ENCODE data around the gene GRM1.

DNA sequence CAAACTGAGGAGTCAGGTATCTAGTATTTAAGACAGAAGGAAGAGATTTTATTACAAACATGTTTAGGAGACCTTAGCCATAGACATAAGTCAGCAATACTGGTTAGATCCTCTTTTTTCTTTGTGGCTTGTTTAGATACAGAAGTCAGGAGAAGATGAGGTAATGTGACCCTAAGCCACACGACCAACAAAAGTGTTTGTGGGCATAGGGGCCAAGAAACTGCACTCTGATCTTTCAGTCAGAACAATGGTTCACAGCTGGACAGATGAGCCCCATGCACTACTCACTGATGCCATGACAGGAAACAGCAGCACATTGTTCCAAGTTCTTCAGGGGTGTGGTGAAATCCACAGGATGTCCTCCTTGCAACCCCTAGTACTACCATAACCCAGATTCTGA lies 276.2 kb downstream of the GRM1 start:
- TF ChIP-seq, protein P1, sequence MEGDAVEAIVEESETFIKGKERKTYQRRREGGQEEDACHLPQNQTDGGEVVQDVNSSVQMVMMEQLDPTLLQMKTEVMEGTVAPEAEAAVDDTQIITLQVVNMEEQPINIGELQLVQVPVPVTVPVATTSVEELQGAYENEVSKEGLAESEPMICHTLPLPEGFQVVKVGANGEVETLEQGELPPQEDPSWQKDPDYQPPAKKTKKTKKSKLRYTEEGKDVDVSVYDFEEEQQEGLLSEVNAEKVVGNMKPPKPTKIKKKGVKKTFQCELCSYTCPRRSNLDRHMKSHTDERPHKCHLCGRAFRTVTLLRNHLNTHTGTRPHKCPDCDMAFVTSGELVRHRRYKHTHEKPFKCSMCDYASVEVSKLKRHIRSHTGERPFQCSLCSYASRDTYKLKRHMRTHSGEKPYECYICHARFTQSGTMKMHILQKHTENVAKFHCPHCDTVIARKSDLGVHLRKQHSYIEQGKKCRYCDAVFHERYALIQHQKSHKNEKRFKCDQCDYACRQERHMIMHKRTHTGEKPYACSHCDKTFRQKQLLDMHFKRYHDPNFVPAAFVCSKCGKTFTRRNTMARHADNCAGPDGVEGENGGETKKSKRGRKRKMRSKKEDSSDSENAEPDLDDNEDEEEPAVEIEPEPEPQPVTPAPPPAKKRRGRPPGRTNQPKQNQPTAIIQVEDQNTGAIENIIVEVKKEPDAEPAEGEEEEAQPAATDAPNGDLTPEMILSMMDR (IDR thresholded peaks at IDR 0.05; ENCODE audit: insufficient read depth, low read length), result no peak
- no peak; the same call in 1 of the 2 replicates for TF ChIP-seq POLR2AphosphoS5 (IDR thresholded peaks at IDR 0.05; ENCODE audit: low read depth)
- TF ChIP-seq SPI1 (IDR thresholded peaks at IDR 0.05; ENCODE audit: borderline replicate concordance, low read depth), result peak; percentile 21; the same call in 1 of the 2 replicates
- TF ChIP-seq, protein P2, sequence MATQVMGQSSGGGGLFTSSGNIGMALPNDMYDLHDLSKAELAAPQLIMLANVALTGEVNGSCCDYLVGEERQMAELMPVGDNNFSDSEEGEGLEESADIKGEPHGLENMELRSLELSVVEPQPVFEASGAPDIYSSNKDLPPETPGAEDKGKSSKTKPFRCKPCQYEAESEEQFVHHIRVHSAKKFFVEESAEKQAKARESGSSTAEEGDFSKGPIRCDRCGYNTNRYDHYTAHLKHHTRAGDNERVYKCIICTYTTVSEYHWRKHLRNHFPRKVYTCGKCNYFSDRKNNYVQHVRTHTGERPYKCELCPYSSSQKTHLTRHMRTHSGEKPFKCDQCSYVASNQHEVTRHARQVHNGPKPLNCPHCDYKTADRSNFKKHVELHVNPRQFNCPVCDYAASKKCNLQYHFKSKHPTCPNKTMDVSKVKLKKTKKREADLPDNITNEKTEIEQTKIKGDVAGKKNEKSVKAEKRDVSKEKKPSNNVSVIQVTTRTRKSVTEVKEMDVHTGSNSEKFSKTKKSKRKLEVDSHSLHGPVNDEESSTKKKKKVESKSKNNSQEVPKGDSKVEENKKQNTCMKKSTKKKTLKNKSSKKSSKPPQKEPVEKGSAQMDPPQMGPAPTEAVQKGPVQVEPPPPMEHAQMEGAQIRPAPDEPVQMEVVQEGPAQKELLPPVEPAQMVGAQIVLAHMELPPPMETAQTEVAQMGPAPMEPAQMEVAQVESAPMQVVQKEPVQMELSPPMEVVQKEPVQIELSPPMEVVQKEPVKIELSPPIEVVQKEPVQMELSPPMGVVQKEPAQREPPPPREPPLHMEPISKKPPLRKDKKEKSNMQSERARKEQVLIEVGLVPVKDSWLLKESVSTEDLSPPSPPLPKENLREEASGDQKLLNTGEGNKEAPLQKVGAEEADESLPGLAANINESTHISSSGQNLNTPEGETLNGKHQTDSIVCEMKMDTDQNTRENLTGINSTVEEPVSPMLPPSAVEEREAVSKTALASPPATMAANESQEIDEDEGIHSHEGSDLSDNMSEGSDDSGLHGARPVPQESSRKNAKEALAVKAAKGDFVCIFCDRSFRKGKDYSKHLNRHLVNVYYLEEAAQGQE (IDR thresholded peaks at IDR 0.05; ENCODE audit: insufficient replicate concordance, low read depth), result no peak

Measured in HL-60 (cell line).